B cell (primary cell): ENCODE data around the gene ZNF189.

Experiments
- CTCF ChIP-seq: fragments of 200-600 bp; IDR thresholded peaks from one replicate; pipeline ENCODE4 v1.8.0; 2022; ENCODE audit warnings: antibody characterized with exemption, mild to moderate bottlenecking
- EZH2 ChIP-seq: IDR thresholded peaks from 2 replicates; pipeline ENCODE4 v1.6.1; 2012; ENCODE audit warnings: borderline replicate concordance, low read depth, mild to moderate bottlenecking, moderate library complexity, low read length; ENCODE audit not compliant: insufficient read depth, poor library complexity, severe bottlenecking

- TF ChIP-seq CTCF (no peak), EZH2 (no peak)
These were observed 10.4 kb downstream of the ZNF189 start for GRCh38 chr9:101409079-101409477.
